ENCODE data around the gene CD244.

DNA sequence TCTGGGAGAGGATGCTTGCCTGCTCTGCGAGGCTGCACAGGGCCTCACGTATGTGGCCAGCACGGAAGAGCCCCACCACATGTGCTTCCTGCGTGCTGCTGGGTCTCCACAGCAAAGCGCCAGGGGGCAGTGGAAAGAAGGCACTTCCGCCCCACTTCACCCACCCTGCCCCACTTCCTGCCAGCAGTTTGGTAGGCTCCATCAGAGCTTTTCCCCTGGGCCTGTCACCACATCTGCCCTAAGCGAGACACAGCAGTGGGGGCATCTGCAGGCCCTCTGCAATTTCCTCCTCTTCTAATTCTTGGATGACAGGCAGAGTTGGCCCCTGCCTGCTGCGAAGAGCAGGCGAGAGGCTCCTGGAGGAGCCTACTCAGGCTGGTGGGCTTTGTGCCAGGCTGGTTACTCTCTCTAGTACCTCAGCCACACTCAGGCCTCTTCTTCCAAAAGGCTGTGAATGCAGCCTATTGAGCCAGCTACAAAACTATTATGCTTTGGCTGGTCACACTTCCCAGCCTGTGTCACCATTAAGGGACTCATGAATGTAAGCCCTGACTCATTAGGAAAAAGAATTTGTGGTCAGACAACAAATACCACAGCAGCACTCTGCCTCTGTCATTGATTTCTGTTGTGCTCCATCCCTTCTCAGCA, 25.0 kb downstream of the CD244 start:
- TF ChIP-seq, protein P1, sequence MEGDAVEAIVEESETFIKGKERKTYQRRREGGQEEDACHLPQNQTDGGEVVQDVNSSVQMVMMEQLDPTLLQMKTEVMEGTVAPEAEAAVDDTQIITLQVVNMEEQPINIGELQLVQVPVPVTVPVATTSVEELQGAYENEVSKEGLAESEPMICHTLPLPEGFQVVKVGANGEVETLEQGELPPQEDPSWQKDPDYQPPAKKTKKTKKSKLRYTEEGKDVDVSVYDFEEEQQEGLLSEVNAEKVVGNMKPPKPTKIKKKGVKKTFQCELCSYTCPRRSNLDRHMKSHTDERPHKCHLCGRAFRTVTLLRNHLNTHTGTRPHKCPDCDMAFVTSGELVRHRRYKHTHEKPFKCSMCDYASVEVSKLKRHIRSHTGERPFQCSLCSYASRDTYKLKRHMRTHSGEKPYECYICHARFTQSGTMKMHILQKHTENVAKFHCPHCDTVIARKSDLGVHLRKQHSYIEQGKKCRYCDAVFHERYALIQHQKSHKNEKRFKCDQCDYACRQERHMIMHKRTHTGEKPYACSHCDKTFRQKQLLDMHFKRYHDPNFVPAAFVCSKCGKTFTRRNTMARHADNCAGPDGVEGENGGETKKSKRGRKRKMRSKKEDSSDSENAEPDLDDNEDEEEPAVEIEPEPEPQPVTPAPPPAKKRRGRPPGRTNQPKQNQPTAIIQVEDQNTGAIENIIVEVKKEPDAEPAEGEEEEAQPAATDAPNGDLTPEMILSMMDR (IDR thresholded peaks at IDR 0.05) = no peak
- TF ChIP-seq POLR2AphosphoS5 (IDR thresholded peaks at IDR 0.05) = no peak
- no peak for TF ChIP-seq EP300 (IDR thresholded peaks at IDR 0.05)
- no peak for TF ChIP-seq POLR2A (IDR thresholded peaks at IDR 0.05)
